Glutamatergic neuron (in vitro differentiated cells): ENCODE measurements around the gene PRKCE. TPM values are rescaled to one million over a fixed set of nuclear protein-coding genes. Genes with fewer than 3 reads are reported as not detected.

Experiments
- DNase-seq: peaks from one replicate; pipeline ENCODE4 v3.0.0; 2022
- H3K27ac Mint-ChIP-seq: one replicate; pipeline ENCODE4 v1.8.0; 2020; ENCODE audit warnings: mild to moderate bottlenecking, mixed read lengths, inconsistent platforms; ENCODE audit not compliant: unreplicated experiment
- H3K27me3 Mint-ChIP-seq: one replicate; pipeline ENCODE4 v1.8.0; 2020; ENCODE audit warnings: mild to moderate bottlenecking, moderate library complexity, mixed read lengths, inconsistent platforms; ENCODE audit not compliant: unreplicated experiment
- H3K36me3 Mint-ChIP-seq: one replicate; pipeline ENCODE4 v1.8.0; 2020; ENCODE audit warnings: mild to moderate bottlenecking, mixed read lengths, inconsistent platforms; ENCODE audit not compliant: unreplicated experiment
- H3K4me1 Mint-ChIP-seq: one replicate; pipeline ENCODE4 v1.8.0; 2020; ENCODE audit warnings: mild to moderate bottlenecking, low read depth, mixed read lengths, inconsistent platforms; ENCODE audit not compliant: unreplicated experiment
- H3K4me3 Mint-ChIP-seq: one replicate; pipeline ENCODE4 v1.8.0; 2020; ENCODE audit warnings: mild to moderate bottlenecking, mixed read lengths, inconsistent platforms; ENCODE audit not compliant: unreplicated experiment
- H3K9me3 Mint-ChIP-seq: one replicate; pipeline ENCODE4 v1.8.0; 2020; ENCODE audit warnings: mild to moderate bottlenecking, moderate library complexity, mixed read lengths, inconsistent platforms; ENCODE audit not compliant: unreplicated experiment
- CTCF ChIP-seq: fragments of 200-600 bp; sonication (generic); IDR thresholded peaks from one replicate; pipeline ENCODE4 v1.5.0; 2021; ENCODE audit not compliant: partially characterized antibody, unreplicated experiment
- total RNA-seq: library from RNA; stranded (reverse); fragmentation: NEBNext Ultra II Directional; extraction: Animal tissue kit (Norgen Biotek cat#: 25700); gene quantifications from one replicate; pipeline ENCODE4 v1.2.1, GENCODE V29; 2021; ENCODE audit not compliant: unreplicated experiment

PRKCE gene
- total RNA-seq, 1 donor from 2014 or later, result 74.8 TPM

GRCh38 chr2:45843136-45843535, 191.7 kb downstream of the PRKCE start:
- H3K4me1 Mint-ChIP-seq, result peaks cover 31% of the 10 kb centered on the region

GRCh38 chr2:45844796-45845457, 193.5 kb downstream of the PRKCE start:
- Mint-ChIP-seq H3K4me3 (no peak overlapping the region), H3K27ac (no peak overlapping the region), H3K27me3 (peaks cover 11% of the 10 kb centered on the region), H3K36me3 (no peaks in the 10 kb centered on the region), H3K4me1 (peaks cover 28% of the 10 kb centered on the region), H3K9me3 (peaks cover 7% of the 10 kb centered on the region)
- TF ChIP-seq CTCF, result no peak
- DNase-seq, result no peak

More at GRCh38 chr2:45843136-45843535, 191.7 kb downstream of the PRKCE start:
- Mint-ChIP-seq H3K27ac (no peak overlapping the region), H3K36me3 (no peaks in the 10 kb centered on the region), H3K4me3 (peak overlapping the region; percentile 3), H3K27me3 (peaks cover 9% of the 10 kb centered on the region), H3K9me3 (peaks cover 9% of the 10 kb centered on the region)
- no peak for TF ChIP-seq CTCF
- DNase-seq, result no peak

- Mint-ChIP-seq H3K27me3 (peaks cover 11% of the 10 kb centered on the region), H3K36me3 (no peaks in the 10 kb centered on the region), H3K27ac (no peak overlapping the region), H3K4me3 (no peak overlapping the region), H3K9me3 (peaks cover 6% of the 10 kb centered on the region), H3K4me1 (peaks cover 27% of the 10 kb centered on the region)
- no peak for DNase-seq
- no peak for TF ChIP-seq CTCF
These were observed 194.1 kb downstream of the PRKCE start for GRCh38 chr2:45845566-45845965.

- no peak for TF ChIP-seq CTCF
- H3K36me3 Mint-ChIP-seq, result no peaks in the 10 kb centered on the region
- H3K27ac Mint-ChIP-seq, result no peak overlapping the region
- peaks cover 2% of the 10 kb centered on the region for H3K9me3 Mint-ChIP-seq
- H3K4me1 Mint-ChIP-seq, result peaks cover 16% of the 10 kb centered on the region
- H3K27me3 Mint-ChIP-seq, result peaks cover 2% of the 10 kb centered on the region
- no peak for DNase-seq
- no peak overlapping the region for H3K4me3 Mint-ChIP-seq
These were observed 198.2 kb downstream of the PRKCE start for GRCh38 chr2:45849491-45850283.

GRCh38 chr2:45850558-45850957, 199.1 kb downstream of the PRKCE start:
- Mint-ChIP-seq H3K27ac (no peak overlapping the region), H3K27me3 (peaks cover 2% of the 10 kb centered on the region), H3K9me3 (peaks cover 2% of the 10 kb centered on the region), H3K36me3 (no peaks in the 10 kb centered on the region), H3K4me1 (peaks cover 13% of the 10 kb centered on the region), H3K4me3 (no peak overlapping the region)
- TF ChIP-seq CTCF, result no peak
- no peak for DNase-seq
